PFSK-1 (cell line): ENCODE measurements around the gene TMPRSS3.

ENCODE experiments used
- FOXP2 ChIP-seq: optimal IDR thresholded peaks from 2 replicates; pipeline ENCODE3; 2011; ENCODE audit warnings: borderline replicate concordance, control low read depth, inconsistent platforms; ENCODE audit not compliant: insufficient read depth; ENCODE audit errors: extremely low read length, extremely low read depth
- POLR2AphosphoS5 ChIP-seq: IDR thresholded peaks from 2 replicates; pipeline ENCODE4 v1.6.1; 2012; ENCODE audit warnings: low read depth, mild to moderate bottlenecking, control low read depth, low read length, moderate library complexity
- SIN3A ChIP-seq: IDR thresholded peaks from 2 replicates; pipeline ENCODE4 v1.6.1; 2012; ENCODE audit warnings: mild to moderate bottlenecking, low read length, moderate library complexity, borderline replicate concordance; ENCODE audit not compliant: insufficient read depth
- TAF1 ChIP-seq: IDR thresholded peaks from 2 replicates; pipeline ENCODE4 v1.6.1; 2012; ENCODE audit warnings: low read length, control low read depth, borderline replicate concordance; ENCODE audit not compliant: insufficient read depth
- TF ChIP-seq, protein P1 (sequence below), 2 experiments: IDR thresholded peaks; 2 replicates each; pipeline versions ENCODE4 v1.6.1 to v1.8.0; 2011 to 2012; ENCODE audit warnings: low read depth in 2 of 2, low read length in 2 of 2, control low read depth in 1 of 2, inconsistent platforms in 1 of 2, mild to moderate bottlenecking in 1 of 2, moderate library complexity in 1 of 2; ENCODE audit not compliant: insufficient read depth in 1 of 2

Gene TMPRSS3

DNA sequence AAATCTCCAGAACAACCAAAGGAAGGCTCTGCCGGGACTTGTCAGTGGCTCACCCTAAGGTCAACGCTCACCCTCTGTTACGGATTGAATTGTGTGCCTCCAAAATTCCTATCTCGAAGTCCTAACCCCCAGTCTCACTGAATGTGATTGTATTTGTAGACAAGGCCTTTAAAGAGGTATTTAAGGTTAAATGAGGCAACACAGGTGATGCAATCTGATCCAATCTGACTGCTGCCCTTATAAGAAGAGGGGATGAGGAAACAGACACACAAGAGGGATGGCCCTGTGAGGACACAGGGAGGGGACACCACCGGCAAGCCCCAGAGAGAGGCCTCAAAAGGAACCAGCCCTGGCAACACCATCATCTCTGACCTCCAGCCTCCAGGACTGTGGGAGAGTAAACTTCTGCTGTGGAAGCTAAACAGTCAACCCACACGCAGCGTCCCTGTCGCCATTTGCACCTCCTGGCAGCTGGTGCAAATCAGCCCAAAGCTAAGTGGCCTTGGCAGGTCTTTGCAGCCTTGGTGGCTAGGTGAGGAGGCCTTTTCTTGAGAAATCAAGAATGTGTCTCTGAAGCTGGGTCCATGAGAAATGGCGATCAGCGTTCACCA, 32.1 kb upstream of the TMPRSS3 start:
- TF ChIP-seq, protein P1, sequence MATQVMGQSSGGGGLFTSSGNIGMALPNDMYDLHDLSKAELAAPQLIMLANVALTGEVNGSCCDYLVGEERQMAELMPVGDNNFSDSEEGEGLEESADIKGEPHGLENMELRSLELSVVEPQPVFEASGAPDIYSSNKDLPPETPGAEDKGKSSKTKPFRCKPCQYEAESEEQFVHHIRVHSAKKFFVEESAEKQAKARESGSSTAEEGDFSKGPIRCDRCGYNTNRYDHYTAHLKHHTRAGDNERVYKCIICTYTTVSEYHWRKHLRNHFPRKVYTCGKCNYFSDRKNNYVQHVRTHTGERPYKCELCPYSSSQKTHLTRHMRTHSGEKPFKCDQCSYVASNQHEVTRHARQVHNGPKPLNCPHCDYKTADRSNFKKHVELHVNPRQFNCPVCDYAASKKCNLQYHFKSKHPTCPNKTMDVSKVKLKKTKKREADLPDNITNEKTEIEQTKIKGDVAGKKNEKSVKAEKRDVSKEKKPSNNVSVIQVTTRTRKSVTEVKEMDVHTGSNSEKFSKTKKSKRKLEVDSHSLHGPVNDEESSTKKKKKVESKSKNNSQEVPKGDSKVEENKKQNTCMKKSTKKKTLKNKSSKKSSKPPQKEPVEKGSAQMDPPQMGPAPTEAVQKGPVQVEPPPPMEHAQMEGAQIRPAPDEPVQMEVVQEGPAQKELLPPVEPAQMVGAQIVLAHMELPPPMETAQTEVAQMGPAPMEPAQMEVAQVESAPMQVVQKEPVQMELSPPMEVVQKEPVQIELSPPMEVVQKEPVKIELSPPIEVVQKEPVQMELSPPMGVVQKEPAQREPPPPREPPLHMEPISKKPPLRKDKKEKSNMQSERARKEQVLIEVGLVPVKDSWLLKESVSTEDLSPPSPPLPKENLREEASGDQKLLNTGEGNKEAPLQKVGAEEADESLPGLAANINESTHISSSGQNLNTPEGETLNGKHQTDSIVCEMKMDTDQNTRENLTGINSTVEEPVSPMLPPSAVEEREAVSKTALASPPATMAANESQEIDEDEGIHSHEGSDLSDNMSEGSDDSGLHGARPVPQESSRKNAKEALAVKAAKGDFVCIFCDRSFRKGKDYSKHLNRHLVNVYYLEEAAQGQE (IDR thresholded peaks at IDR 0.05; ENCODE audit: insufficient read depth in 1 of 2, low read depth in 2 of 2, low read length in 2 of 2) = no peak
- TF ChIP-seq FOXP2 = no peak
- no peak for TF ChIP-seq TAF1
- TF ChIP-seq POLR2AphosphoS5 = no peak

DNA sequence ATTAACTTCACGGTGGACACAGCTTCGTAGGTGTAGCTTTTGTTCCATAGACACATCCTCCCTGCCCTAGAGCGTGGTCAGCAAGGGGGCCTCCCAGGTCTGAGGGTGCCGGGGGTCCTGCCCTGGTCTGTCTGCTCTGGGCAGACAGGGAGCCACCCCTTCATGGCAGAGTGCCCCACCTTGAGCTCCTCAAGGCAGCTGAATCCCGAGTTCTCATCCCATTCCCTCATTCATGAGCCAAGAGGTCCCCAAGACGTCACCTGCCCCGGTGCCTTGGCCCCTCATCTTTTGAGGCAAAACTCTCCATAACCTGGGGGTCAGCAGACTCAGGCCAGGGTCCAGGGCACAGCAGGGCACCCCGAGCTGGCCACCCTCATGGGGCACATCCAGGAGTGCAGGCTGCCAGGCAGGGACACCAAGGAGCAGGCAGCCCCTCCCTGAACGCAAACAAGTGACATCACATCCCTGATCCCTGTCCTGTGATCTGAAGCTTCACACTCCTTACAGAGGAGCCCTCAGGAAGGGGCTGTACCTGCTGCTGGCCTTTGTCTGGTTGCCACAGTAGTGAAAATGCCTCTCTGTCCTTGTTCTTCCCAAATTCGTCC, 31.1 kb upstream of the TMPRSS3 start:
- TF ChIP-seq FOXP2 (no peak), SIN3A (no peak)

DNA sequence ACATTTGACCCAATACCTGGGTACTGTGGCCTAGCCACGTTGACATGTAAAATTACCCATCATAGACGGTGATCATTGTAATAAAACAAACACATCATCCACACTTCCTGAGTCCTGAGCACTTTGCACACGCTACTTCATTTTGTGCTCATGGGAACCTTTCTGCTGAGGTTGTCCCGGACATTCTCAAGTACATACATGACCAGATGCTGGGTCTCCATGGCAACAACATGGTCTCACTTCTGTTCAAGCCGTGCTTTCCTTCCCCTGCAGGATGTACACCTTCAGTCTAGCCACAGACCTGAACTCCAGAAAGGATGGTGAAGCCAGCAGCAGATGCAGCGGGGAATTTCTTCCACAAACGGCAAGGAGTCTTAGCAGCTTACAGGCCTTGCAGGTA, 30.6 kb upstream of the TMPRSS3 start:
- TF ChIP-seq TAF1 (no peak), POLR2AphosphoS5 (no peak), SIN3A (no peak), FOXP2 (no peak)
- TF ChIP-seq, protein P1 (IDR thresholded peaks at IDR 0.05; ENCODE audit: insufficient read depth in 1 of 2, low read depth in 2 of 2, low read length in 2 of 2) = no peak

DNA sequence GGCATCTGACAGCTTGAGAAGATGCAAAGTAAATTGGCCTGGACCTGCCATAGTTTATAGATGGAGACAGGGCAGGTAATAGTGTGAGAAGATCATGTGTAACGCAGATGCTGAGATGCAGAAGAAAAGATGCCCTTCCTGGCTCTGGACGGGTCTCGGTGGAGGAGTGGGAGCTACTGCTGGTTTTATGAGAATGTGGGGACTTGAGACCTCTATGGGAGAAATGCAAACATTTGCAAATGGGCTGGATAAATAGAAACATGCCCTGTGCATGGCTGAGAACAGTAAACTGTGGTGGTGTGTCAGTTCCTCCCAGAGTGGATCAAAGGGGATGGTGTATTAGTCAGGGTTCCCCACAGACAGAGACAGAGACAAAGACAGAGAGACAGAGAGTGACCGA, 29.7 kb upstream of the TMPRSS3 start:
- no peak for TF ChIP-seq POLR2AphosphoS5
- no peak for TF ChIP-seq TAF1
- TF ChIP-seq, protein P1 (IDR thresholded peaks at IDR 0.05; ENCODE audit: insufficient read depth in 1 of 2, low read depth in 2 of 2, low read length in 2 of 2) = no peak

DNA sequence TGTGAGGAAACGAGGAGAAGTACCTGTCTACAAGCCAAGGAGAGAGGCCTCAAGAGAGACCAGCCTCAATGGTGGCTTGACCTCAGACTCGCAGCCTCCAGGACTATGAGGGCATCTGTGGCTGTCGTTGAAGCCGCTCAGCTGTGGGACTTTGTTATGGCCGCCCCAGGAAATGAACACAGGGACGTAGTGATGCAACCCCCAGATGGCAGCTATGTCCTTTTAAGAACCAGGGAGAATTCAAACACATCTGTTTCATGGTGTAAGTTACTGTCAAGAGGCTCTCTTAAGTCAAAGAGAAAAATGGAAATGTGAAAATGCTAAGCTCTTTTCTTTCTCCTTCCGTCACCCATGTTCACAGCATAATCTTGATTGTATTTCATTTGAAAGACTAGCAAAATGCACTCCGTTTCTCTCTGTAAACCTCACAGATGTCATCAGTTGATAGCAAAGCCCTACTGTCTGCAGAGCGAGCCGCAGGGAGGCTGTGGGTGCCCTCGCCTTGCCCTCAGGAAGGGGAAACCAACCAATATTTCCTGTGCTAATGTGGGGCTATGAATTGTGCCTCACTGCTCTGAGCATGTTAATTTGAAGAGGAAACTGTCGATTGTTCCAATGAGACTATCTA, 29.2 kb upstream of the TMPRSS3 start:
- TF ChIP-seq SIN3A = no peak

DNA sequence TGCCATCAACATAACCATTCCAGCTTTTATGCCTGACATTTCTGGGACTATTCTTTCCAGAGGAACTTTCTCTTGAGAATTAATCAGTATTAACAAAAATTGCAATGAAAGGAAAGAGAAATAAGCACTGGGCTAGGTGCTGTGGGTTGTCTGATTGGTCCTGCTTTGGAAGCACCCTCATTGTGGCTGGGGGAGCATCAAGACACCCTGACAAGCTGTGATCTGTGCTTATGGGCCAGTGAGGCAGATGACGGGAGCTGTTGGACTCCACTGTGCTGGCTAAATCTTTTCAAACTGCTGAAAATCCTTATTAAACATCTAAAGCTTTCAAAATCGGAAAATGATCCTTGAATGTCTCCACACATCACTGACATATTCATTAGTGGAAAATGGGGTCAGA, 27.8 kb upstream of the TMPRSS3 start:
- TF ChIP-seq, protein P1 (IDR thresholded peaks at IDR 0.05; ENCODE audit: insufficient read depth in 1 of 2, low read depth in 2 of 2, low read length in 2 of 2) = no peak
- TF ChIP-seq TAF1 = no peak
- TF ChIP-seq SIN3A = no peak
- TF ChIP-seq POLR2AphosphoS5 = no peak
- TF ChIP-seq FOXP2 = no peak
